Measurements from ENCODE around the gene FHL2.

Gene FHL2

DNA sequence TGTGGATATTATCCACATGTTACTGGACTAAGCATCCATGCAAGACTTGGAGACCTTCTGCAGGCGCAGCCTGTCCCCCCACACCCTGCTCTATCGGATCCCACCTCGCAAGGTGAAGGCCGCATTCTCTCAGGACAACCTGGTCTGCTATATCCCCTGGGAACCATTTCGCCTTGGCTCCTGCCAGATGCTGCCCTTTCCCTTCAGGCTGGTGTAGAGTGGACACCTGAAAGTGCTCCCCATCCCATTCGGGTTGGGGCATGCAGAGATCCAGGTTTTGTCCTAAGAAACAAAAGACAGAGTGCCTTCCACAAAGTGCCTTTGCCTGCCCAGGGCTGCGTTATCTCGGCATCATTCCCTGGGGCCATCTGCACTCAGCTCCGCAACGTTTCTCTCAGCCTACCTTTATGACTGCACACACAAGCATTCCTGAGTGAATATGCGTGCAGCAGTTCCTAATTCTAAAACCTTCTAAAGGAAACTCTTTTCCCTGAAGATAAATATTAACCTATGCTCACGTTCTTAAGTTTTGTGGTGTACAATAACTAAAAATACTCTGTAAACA lies 20.5 kb downstream of the FHL2 start:
- no peak for TF ChIP-seq TAF1 (IDR thresholded peaks at IDR 0.05; ENCODE audit: borderline replicate concordance, insufficient read depth, low read length)
- TF ChIP-seq SIN3A (IDR thresholded peaks at IDR 0.05; ENCODE audit: borderline replicate concordance, insufficient read depth, low read length): no peak
- no peak for TF ChIP-seq POLR2AphosphoS5 (IDR thresholded peaks at IDR 0.05; ENCODE audit: low read depth, low read length)
- no peak for TF ChIP-seq FOXP2 (optimal IDR thresholded peaks at IDR 0.05; ENCODE audit: borderline replicate concordance, extremely low read depth, extremely low read length, insufficient read depth)
- no peak for TF ChIP-seq REST (IDR thresholded peaks at IDR 0.05; ENCODE audit: insufficient read depth in 1 of 2, low read depth in 2 of 2, low read length in 2 of 2)

DNA sequence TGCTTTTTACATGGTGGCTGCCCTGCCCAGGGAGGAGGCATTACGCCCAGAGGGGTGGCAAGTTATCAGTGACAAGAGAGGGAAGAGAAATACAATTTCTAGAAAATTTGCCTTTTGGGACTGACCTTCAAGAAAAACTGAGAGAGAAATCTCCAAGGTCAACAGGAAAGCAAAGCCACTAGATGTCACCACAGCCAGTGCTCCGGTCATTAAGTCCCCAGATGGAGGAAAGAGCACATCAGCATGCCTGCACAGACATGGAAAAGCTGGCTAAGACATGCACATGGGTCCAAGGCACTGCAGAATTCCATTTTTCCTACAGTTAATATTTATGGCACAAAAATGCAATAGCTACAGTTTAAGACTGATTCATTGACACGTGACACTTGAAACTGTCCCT lies 21.0 kb downstream of the FHL2 start:
- TF ChIP-seq REST (IDR thresholded peaks at IDR 0.05; ENCODE audit: insufficient read depth in 1 of 2, low read depth in 2 of 2, low read length in 2 of 2): no peak

GRCh38 chr2:105376789-105377240 lies 22.0 kb downstream of the FHL2 start:
- TF ChIP-seq TAF1 (IDR thresholded peaks at IDR 0.05; ENCODE audit: borderline replicate concordance, insufficient read depth, low read length) (no peak), POLR2AphosphoS5 (IDR thresholded peaks at IDR 0.05; ENCODE audit: low read depth, low read length) (no peak), FOXP2 (optimal IDR thresholded peaks at IDR 0.05; ENCODE audit: borderline replicate concordance, extremely low read depth, extremely low read length, insufficient read depth) (no peak), SIN3A (IDR thresholded peaks at IDR 0.05; ENCODE audit: borderline replicate concordance, insufficient read depth, low read length) (no peak), REST (IDR thresholded peaks at IDR 0.05; ENCODE audit: insufficient read depth in 1 of 2, low read depth in 2 of 2, low read length in 2 of 2) (no peak)

GRCh38 chr2:105376010-105376409 lies 22.8 kb downstream of the FHL2 start:
- TF ChIP-seq SIN3A (IDR thresholded peaks at IDR 0.05; ENCODE audit: borderline replicate concordance, insufficient read depth, low read length) (no peak), POLR2AphosphoS5 (IDR thresholded peaks at IDR 0.05; ENCODE audit: low read depth, low read length) (no peak), REST (IDR thresholded peaks at IDR 0.05; ENCODE audit: insufficient read depth in 1 of 2, low read depth in 2 of 2, low read length in 2 of 2) (no peak), FOXP2 (optimal IDR thresholded peaks at IDR 0.05; ENCODE audit: borderline replicate concordance, extremely low read depth, extremely low read length, insufficient read depth) (no peak), TAF1 (IDR thresholded peaks at IDR 0.05; ENCODE audit: borderline replicate concordance, insufficient read depth, low read length) (no peak)

GRCh38 chr2:105375001-105375561 lies 23.8 kb downstream of the FHL2 start:
- TF ChIP-seq TAF1 (IDR thresholded peaks at IDR 0.05; ENCODE audit: borderline replicate concordance, insufficient read depth, low read length) (no peak), REST (IDR thresholded peaks at IDR 0.05; ENCODE audit: insufficient read depth in 1 of 2, low read depth in 2 of 2, low read length in 2 of 2) (no peak), FOXP2 (optimal IDR thresholded peaks at IDR 0.05; ENCODE audit: borderline replicate concordance, extremely low read depth, extremely low read length, insufficient read depth) (no peak), POLR2AphosphoS5 (IDR thresholded peaks at IDR 0.05; ENCODE audit: low read depth, low read length) (no peak), SIN3A (IDR thresholded peaks at IDR 0.05; ENCODE audit: borderline replicate concordance, insufficient read depth, low read length) (no peak)

All from PFSK-1 (cell line).